Coronary artery (tissue), 2 donors: Measurements from ENCODE around the gene FREY1.
"Not testable (repeated sequence)": the region's sequence is repeated elsewhere in the genome, so short reads cannot be mapped to it uniquely, and the experiment has no call there.

Source experiments
- DNase-seq: peaks from one replicate; pipeline ENCODE4 v3.0.0-alpha.2; 2017; ENCODE audit warnings: low spot score
- H3K27ac ChIP-seq, 2 donors: fragments of 200-600 bp; sonication (generic); one replicate each; pipeline ENCODE4 v1.5.1; 2016 to 2019
- H3K4me3 ChIP-seq: fragments of 200-600 bp; sonication (generic); 2 replicates; pipeline ENCODE4 v1.5.1; 2016; ENCODE audit warnings: mild to moderate bottlenecking, moderate library complexity
- TF ChIP-seq, protein P1 (sequence below): fragments of 200-600 bp; sonication (generic); IDR thresholded peaks from one replicate; pipeline ENCODE4 v1.5.1; 2019; ENCODE audit warnings: antibody characterized with exemption

The FREY1 gene

DNA sequence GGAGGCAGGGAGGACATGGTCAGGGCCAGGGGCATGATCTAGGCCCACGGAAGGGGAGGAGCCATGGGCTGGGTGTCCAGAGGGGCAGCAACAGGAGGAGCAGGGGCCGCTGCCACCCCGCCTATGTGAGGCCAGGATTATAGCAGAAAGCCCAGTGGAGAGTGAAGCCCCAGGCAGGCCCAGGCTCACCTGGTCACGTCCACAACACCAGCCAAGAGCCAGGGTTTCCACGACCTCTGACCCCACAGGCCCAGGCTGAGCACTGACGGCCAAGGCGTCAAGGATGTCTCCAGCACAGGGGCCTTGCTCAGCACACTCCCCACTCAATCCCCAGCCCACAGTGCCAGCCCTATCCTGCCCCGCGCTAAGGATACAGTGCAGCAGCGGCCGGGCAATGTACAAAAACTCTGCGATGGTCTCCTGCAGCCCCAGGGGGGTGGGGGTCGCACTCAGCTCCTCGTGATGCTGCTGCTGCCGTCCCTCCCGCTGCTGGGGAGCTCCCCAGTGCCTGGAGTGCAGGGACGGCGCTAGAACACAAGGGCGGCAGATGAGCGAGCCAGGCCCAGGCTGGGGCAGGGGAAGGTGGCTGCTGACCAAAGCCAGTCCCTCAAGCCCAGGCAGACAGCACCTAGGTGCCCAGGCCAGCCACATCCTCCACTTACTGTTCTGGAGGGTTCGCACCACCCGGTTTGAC, 7.0 kb upstream of the FREY1 start:
- Histone ChIP-seq H3K27ac (no peak overlapping the region), H3K4me3 (no peak overlapping the region)
- TF ChIP-seq, protein P1, sequence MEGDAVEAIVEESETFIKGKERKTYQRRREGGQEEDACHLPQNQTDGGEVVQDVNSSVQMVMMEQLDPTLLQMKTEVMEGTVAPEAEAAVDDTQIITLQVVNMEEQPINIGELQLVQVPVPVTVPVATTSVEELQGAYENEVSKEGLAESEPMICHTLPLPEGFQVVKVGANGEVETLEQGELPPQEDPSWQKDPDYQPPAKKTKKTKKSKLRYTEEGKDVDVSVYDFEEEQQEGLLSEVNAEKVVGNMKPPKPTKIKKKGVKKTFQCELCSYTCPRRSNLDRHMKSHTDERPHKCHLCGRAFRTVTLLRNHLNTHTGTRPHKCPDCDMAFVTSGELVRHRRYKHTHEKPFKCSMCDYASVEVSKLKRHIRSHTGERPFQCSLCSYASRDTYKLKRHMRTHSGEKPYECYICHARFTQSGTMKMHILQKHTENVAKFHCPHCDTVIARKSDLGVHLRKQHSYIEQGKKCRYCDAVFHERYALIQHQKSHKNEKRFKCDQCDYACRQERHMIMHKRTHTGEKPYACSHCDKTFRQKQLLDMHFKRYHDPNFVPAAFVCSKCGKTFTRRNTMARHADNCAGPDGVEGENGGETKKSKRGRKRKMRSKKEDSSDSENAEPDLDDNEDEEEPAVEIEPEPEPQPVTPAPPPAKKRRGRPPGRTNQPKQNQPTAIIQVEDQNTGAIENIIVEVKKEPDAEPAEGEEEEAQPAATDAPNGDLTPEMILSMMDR: no peak
- no peak for DNase-seq

DNA sequence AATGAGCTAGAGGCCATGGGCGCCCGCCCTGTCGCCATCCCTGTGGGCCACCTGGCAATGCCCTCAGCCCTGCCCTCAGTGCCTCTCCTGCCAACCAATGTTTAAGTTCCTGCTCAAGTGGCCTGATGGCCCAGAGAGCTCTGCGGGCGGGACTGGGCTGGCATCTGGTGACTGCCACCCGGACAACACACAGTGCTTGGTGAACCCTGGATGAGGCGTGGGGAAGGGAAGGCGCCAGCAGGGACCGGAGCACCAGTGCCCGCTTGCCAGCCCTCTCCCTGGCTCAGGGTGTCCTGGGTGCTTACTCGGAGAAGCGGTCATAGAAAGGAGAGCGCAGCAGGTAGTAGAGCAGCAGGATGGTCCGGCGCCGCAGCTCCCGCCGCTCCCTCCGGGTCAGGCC, 6.4 kb upstream of the FREY1 start:
- Histone ChIP-seq H3K27ac (no peak overlapping the region), H3K4me3 (no peak overlapping the region)
- no peak for DNase-seq
- TF ChIP-seq, protein P1: no peak

DNA sequence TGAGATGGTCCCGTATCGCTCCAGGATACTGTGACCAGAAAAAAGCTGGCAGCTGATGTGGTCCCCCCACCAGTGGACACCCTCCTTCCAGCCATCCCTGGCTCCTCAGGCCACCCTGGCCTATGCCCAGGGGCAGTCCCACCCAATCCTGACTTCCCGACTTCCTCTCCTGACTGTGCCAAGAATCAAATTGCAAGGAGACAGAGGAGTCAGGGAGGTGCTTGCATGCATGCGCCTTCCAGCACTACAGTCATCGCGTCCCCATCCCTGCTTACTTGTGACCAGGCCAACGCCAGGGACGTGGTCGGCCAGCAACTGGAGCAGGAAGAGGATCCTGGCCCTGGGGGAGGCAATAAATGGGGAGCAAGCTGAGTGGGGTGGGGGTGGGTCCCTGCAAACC, 3.6 kb upstream of the FREY1 start:
- H3K4me3 ChIP-seq: no peak overlapping the region
- DNase-seq: no peak
- TF ChIP-seq, protein P1: no peak
- H3K27ac ChIP-seq: no peak overlapping the region

DNA sequence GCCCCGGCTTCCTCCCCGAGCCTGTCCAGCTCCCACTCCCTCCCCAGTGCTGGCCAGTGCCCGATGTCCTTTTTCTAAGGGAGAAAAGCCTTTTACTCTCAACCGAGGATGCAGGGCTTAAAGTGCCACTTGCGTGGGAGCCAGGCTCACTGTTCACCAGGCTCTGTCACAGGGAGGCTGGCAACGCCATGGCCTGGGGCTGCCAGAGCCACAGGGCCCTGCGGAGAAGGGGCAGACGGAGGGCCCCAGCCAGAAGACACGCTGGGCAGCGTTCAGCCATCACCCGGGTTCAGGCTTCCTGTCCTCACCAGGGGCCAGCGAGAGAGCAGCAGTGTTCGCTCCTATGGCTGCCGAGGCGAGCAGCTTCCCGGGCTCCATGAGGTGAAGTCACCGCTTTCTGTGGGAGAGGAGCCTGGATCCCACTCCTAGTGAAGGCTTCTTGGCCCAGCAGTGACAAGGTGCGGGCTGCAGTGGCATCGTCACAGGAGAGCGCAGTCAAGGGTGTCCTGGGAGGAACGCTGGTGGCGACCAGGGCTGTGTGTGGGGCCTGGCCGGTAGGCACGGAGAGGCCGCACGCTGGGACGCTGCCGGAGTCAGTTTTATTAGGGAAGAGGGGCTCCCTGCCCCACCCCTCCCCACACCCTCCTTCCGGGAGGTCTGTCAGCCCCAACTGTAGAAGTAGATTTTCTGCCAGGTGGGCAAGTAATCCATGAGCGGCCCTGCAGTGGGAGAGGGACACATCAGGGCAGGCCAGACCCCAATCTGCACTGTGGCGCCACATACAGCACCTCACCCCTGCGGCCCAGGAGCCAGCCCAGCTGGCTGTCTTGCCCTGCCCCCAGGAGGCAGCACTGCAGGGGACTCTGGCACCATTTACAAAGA, 2.8 kb upstream of the FREY1 start:
- TF ChIP-seq, protein P1: no peak
- no peak for DNase-seq
- H3K4me3 ChIP-seq: no peak overlapping the region
- no peak overlapping the region for H3K27ac ChIP-seq

DNA sequence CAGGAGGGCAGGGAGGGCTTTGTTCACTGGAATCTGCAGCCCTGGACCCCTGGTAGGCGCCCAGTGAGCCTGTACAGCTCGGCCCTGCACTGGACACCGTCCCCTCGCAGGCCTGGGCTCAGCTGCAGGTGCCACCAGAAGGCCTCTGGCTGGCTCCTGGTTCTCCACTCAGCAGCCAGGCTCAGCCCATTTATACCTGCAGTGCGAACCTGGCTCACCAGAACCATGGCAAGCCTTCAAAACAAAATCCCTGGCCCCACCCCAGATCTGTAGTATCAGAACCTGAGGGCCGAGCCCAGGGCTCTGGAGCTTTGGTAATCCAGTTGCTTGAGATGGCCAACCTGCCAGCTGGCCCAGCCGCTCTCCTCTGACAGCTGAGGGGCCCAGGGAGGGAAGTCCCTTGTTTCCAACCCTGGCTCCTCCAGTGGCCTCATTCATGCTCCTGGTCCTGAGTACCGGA, 870 bp upstream of the FREY1 start:
- TF ChIP-seq, protein P1: no peak
- DNase-seq: no peak
- Histone ChIP-seq H3K4me3 (no peak overlapping the region), H3K27ac (no peak overlapping the region)

DNA sequence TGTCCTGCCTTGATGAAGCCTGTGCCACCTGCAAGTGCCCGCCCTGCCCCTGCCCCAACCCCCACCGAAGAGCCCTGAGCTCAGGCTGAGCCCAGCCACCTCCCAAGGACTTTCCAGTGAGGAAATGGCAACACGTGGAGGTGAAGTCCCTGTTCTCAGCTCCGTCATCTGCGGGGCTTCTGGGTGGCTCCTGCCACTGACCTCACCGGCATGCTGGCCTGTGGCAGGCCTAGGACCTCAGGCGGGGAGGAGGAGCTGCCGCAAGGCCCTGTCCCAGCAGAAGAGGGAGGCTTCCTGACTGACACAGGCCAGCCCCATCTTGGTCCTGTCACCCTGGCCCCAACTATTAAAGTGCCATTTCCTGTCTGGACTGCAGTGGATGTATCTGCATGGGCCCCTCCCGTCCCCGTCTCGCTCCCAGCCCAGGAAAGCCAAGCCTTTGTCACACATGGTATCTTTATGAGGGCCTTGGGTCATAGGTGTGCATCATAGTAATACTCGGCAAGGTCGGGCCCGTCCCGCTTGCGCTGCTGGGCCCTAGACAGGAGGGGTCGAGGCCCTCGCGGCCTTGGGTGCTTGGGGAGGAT, 882 bp downstream of the FREY1 start:
- TF ChIP-seq, protein P1: no peak
- H3K27ac ChIP-seq: no peak overlapping the region
- DNase-seq: no peak
- no peak overlapping the region for H3K4me3 ChIP-seq

DNA sequence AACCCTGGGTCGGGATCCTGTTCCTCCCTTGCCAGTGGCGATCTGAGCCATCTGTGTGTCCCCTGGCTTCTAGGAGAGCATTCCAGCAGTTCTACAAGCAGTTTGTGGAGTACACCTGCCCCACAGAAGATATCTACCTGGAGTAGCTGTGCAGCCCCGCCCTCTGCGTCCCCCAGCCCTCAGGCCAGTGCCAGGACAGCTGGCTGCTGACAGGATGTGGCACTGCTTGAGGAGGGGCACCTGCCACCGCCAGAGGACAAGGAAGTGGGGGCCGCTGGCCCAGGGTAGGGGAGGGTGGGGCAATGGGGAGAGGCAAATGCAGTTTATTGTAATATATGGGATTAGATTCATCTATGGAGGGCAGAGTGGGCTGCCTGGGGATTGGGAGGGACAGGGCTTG, 1.5 kb downstream of the FREY1 start:
- H3K4me3 ChIP-seq, H3K27ac ChIP-seq, DNase-seq: not testable (repeated sequence)
